Choroid plexus epithelial cell (primary cell): ENCODE data around the gene CCDC194.

ENCODE experiments used
- DNase-seq: peaks from one replicate; pipeline ENCODE4 v3.0.0-alpha.2; 2010; ENCODE audit warnings: low read depth
- H3K4me3 ChIP-seq: 2 replicates; pipeline ENCODE4 v1.5.1; 2011; ENCODE audit warnings: low read depth, mild to moderate bottlenecking, control low read depth, low read length, moderate library complexity
- TF ChIP-seq, protein P1 (sequence below): conservative IDR thresholded peaks from 2 replicates; pipeline ENCODE4 v1.5.1; 2011; ENCODE audit warnings: low read depth, mild to moderate bottlenecking, control low read depth, inconsistent platforms, low read length, moderate library complexity

Gene CCDC194

DNA sequence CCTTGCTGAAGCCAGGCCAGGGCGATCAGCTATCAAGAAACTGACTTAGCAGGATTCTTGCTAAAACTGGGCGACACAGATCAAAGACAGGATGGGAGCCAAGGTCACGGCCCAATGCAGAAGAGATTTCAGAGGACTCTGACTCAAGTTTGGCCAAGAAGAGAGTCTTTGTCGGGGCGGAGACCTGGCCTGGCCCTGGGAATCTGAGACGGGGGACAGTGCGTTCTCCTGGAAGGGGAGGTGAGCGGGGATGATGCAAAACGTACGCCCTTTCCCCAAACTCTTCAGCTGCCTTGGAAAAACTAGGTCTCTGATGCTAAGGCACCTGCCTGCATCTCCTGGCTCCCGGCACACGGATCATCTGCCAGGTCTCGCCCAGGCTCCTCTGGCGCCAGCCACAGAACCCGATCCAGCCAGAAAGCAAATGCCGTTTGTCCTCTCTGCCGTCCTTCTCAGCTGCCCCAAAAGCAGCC, 35.7 kb upstream of the CCDC194 start:
- TF ChIP-seq, protein P1, sequence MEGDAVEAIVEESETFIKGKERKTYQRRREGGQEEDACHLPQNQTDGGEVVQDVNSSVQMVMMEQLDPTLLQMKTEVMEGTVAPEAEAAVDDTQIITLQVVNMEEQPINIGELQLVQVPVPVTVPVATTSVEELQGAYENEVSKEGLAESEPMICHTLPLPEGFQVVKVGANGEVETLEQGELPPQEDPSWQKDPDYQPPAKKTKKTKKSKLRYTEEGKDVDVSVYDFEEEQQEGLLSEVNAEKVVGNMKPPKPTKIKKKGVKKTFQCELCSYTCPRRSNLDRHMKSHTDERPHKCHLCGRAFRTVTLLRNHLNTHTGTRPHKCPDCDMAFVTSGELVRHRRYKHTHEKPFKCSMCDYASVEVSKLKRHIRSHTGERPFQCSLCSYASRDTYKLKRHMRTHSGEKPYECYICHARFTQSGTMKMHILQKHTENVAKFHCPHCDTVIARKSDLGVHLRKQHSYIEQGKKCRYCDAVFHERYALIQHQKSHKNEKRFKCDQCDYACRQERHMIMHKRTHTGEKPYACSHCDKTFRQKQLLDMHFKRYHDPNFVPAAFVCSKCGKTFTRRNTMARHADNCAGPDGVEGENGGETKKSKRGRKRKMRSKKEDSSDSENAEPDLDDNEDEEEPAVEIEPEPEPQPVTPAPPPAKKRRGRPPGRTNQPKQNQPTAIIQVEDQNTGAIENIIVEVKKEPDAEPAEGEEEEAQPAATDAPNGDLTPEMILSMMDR, result no peak

DNA sequence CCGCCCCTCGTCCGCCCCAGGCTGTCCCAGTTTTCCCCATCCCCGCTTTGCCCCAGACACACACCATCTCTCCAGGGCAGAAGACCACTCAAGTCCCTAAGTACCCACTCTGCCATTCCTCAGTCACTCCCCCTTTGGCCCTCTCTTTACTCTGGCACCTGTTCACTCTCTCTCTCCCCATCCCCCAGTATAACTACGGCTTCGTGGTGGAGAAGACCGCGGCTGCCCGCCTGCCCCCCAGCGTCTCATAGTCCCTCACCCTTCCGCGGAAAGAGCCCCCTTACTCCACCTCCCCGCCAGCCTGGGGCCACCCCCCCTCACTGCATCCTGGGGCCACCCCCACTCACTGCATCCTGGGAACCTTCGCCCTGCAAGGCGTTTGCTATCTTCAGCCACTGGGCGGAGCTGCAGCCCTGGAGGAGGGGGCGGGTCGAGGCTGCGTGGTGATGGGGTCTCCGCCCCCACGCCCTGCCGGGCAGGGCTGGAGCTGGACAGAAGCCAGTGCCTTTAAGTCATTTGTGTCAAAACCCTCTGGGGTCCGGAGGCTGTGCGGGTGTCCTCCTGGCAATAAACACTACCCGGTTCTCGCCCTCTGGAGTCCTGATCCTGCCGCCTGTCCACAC, 30.9 kb upstream of the CCDC194 start:
- DNase-seq, result peak; percentile 62
- H3K4me3 ChIP-seq, result no peak overlapping the region

More for the DNA sequence above, 35.7 kb upstream of the CCDC194 start:
- no peak for DNase-seq
- H3K4me3 ChIP-seq, result no peak overlapping the region

DNA sequence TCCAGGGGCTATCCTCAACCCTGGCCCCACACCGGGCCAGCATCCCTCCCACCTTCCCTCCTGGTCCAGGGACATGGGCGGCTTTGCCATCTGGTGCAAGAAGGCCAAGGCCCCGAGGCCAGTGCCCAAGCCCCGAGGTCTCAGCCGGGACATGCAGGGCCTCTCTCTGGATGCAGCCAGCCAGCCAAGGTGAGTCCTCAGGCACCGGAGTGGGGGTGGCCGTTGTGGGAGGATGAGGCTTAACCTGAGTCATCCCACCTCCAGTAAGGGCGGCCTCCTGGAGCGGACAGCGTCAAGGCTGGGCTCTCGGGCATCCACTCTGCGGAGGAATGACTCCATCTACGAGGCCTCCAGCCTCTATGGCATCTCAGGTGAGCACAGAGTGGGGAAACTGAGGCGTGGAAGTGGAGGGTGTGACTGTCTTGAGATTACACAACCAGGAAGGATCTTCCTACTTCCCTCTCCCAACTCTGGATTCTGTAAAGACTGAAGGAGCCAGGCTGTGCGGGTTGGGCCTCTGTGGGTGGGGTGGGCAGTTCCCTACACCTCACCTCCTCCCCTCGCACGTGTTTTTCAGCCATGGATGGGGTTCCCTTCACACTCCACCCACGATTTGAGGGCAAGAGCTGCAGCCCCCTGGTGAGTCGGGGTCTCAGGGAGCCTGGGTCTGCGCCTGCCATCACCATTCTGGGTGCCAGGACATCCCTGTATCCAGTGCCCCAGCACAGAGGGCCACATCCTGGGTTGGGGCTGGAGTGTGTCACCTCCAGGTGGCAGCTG, 29.6 kb upstream of the CCDC194 start:
- H3K4me3 ChIP-seq, result no peak overlapping the region
- no peak for DNase-seq
- TF ChIP-seq, protein P1, result no peak

More for the DNA sequence above, 30.9 kb upstream of the CCDC194 start:
- TF ChIP-seq, protein P1, result peak; percentile 76

DNA sequence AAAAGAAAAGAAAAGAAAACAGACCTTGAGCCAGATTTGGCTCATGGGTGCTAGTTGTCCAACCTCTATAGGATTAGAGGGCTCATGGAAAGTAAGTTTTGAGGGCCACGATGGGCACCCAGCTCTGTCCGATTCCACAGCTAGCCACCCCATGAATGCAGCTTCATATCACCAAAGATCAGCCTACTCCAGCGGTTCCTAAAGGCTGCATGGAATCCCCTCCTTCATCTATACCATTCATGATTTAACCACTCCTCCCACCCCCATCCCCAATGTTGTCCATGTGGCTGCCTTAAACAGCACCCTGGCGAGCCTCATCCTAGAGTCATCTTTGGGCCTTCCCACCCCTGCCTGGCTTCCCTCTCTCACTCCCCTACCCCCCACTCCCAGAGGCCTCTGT, 27.9 kb upstream of the CCDC194 start:
- TF ChIP-seq, protein P1, result no peak
- DNase-seq, result no peak
- H3K4me3 ChIP-seq, result no peak overlapping the region

DNA sequence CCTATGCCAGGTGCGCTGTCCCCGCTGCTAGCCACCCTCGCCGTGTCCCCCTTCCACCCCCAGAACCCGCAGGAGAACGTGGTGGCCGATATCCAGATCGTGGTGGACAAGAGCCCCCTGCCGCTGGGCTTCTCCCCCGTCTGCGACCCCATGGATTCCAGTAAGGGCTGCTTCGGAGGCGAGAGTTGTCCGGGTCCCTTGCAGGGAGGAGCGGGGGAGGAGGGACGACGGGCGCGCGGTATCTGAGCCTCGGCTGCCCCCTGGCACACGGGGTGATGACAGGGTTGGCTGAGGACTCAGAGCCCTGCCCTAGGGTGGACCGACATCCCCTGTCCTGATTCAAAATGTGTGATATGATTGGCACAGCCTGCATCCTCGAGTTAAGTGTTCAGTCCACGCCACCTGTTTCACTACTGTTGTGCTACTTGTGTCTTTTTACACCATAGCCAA, 26.5 kb upstream of the CCDC194 start:
- TF ChIP-seq, protein P1, result peak; percentile 14
- no peak for DNase-seq
- peak overlapping the region; percentile 89 for H3K4me3 ChIP-seq

DNA sequence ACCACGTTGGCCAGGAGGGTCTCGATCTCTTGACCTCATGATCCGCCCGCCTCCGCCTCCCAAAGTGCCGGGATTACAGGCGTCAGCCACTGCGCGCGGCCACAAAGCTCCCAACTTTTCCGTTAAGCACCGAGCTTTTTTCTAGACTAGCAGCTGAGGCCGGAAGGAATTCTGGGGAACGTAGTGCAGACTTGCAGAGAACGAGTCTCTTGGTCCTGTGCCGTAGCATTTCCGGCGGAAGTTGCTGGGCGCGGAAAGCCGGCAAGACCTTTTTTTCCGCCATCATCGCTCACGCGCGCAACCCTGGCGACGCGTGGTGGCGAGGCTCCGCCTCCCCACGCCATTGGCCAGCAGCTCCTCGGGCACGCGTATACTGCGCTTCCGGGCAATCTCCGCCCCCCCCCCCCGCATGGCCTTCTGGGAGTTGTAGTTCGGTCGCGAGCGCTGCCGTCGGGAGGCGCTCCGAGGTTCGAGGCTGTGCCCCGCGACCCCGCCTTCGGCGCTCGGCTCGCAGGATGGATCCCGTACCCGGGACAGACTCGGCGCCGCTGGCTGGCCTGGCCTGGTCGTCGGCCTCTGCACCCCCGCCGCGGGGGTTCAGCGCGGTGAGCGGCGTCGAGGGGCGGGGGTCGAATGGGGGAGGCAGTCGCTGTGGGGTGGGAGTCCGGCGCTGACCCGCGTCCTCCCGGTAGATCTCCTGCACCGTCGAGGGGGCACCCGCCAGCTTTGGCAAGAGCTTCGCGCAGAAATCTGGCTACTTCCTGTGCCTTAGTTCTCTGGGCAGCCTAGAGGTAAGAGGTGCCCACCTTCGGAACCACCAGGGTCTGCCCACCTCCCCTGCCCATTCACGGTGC, 25.9 kb upstream of the CCDC194 start, which contains the start of gene MVB12A:
Gene MVB12A, plus strand, starts transcription at position 427 of the 854 bp plus-strand sequence. Its CDS starts 89 bp downstream, at position 516.
- peak within 1 kb of the TSS; percentile 89 for H3K4me3 ChIP-seq
- TF ChIP-seq, protein P1, result no peak
- DNase-seq, result peak; percentile 99
